GM21737 (cell line): ENCODE data around the gene RFX4.
"Not testable (repeated sequence)": the region's sequence is repeated elsewhere in the genome, so short reads cannot be mapped to it uniquely, and the experiment has no call there.

Experiments
- ATAC-seq: cut with Tn5 transposase; IDR thresholded peaks from one replicate; pipeline ENCODE4 v1.9.1; 2021; ENCODE audit warnings: mild to moderate bottlenecking, moderate library complexity; ENCODE audit not compliant: unreplicated experiment

The RFX4 gene

GRCh38 chr12:106588771-106589170 lies 6.0 kb downstream of the RFX4 start:
- ATAC-seq: no peak

GRCh38 chr12:106590601-106591000 lies 7.8 kb downstream of the RFX4 start:
- ATAC-seq: no peak

- ATAC-seq: no peak
Measured at GRCh38 chr12:106594447-106594846, 11.6 kb downstream of the RFX4 start.

- no peak for ATAC-seq
Measured at GRCh38 chr12:106595268-106595667, 12.5 kb downstream of the RFX4 start.

GRCh38 chr12:106598003-106598402 lies 15.2 kb downstream of the RFX4 start:
- no peak for ATAC-seq

GRCh38 chr12:106599302-106599701 lies 16.5 kb downstream of the RFX4 start:
- ATAC-seq: no peak

GRCh38 chr12:106600503-106600902 lies 17.7 kb downstream of the RFX4 start:
- no peak for ATAC-seq

GRCh38 chr12:106601031-106601430 lies 18.2 kb downstream of the RFX4 start:
- ATAC-seq: no peak

- ATAC-seq: no peak
Measured at GRCh38 chr12:106601496-106601895, 18.7 kb downstream of the RFX4 start.

GRCh38 chr12:106602076-106602475 lies 19.3 kb downstream of the RFX4 start:
- no peak for ATAC-seq

- no peak for ATAC-seq
Measured at GRCh38 chr12:106605254-106605653, 22.4 kb downstream of the RFX4 start.

- ATAC-seq: not testable (repeated sequence)
Measured at GRCh38 chr12:106620588-106620987, 37.8 kb downstream of the RFX4 start.

- ATAC-seq: no peak
Measured at GRCh38 chr12:106625976-106626375, 43.2 kb downstream of the RFX4 start.

GRCh38 chr12:106629797-106630659 lies 47.2 kb downstream of the RFX4 start:
- no peak for ATAC-seq

GRCh38 chr12:106631150-106631549 lies 48.3 kb downstream of the RFX4 start:
- ATAC-seq: no peak

- no peak for ATAC-seq
Measured at GRCh38 chr12:106631797-106632196, 49.0 kb downstream of the RFX4 start.

- no peak for ATAC-seq
Measured at GRCh38 chr12:106632797-106633450, 50.1 kb downstream of the RFX4 start.

GRCh38 chr12:106633451-106633823 lies 50.6 kb downstream of the RFX4 start:
- ATAC-seq: no peak

- no peak for ATAC-seq
Measured at GRCh38 chr12:106634206-106634605, 51.4 kb downstream of the RFX4 start.

- no peak for ATAC-seq
Measured at GRCh38 chr12:106643000-106643399, 60.2 kb downstream of the RFX4 start.

GRCh38 chr12:106644335-106645073 lies 61.7 kb downstream of the RFX4 start:
- no peak for ATAC-seq

GRCh38 chr12:106645074-106645421 lies 62.2 kb downstream of the RFX4 start:
- ATAC-seq: no peak
